AG04450 (cell line): ENCODE measurements around the gene CPLX1. TPM values are rescaled to one million over a fixed set of nuclear protein-coding genes. Genes with fewer than 3 reads are reported as not detected.
"Not testable (repeated sequence)": the region's sequence is repeated elsewhere in the genome, so short reads cannot be mapped to it uniquely, and the experiment has no call there.

Source experiments
- CTCF ChIA-PET: fragments of 300-600, 350-600 bp; formaldehyde crosslinking; extraction: SDS; loops from one replicate; lab custom pipeline; 2022; ENCODE audit warnings: antibody characterized with exemption, inconsistent platforms; lab: Charles Lee
- POLR2A ChIA-PET: fragments of 350-600 bp; formaldehyde crosslinking; extraction: SDS; loops from one replicate; lab custom pipeline; 2021; ENCODE audit warnings: antibody characterized with exemption, inconsistent platforms; lab: Yijun Ruan, JAX
- DNase-seq: peaks from one replicate; pipeline ENCODE4 v3.0.0-alpha.2; 2011; ENCODE audit warnings: low read depth, low spot score
- H3K27ac ChIP-seq: one replicate; pipeline ENCODE4 v1.5.1; 2012; ENCODE audit warnings: low read depth, low read length, control low read depth
- H3K27me3 ChIP-seq: one replicate; pipeline ENCODE4 v1.6.0; 2012; ENCODE audit warnings: low read length; ENCODE audit not compliant: control insufficient read depth, insufficient read depth
- H3K4me3 ChIP-seq: 2 replicates; pipeline ENCODE4 v1.5.1; 2011; ENCODE audit warnings: mild to moderate bottlenecking, low read depth, low read length, control low read depth
- H3K9me3 ChIP-seq: 2 replicates; pipeline ENCODE4 v1.5.1; 2012; ENCODE audit warnings: low read length; ENCODE audit not compliant: control insufficient read depth, insufficient read depth
- polyA plus RNA-seq: library from polyadenylated mRNA; depleted of rRNA; stranded (reverse); fragments of >200 nt; gene quantifications from 2 replicates; pipeline ENCODE4 v1.2.3, GENCODE V29; 2011
- TF ChIP-seq, protein P1 (sequence below): IDR thresholded peaks from 2 replicates; pipeline ENCODE4 v1.5.1; 2011; ENCODE audit warnings: low read depth, low read length, control low read depth, inconsistent platforms

Gene CPLX1
- polyA plus RNA-seq, 1 experiment = not detected

DNA sequence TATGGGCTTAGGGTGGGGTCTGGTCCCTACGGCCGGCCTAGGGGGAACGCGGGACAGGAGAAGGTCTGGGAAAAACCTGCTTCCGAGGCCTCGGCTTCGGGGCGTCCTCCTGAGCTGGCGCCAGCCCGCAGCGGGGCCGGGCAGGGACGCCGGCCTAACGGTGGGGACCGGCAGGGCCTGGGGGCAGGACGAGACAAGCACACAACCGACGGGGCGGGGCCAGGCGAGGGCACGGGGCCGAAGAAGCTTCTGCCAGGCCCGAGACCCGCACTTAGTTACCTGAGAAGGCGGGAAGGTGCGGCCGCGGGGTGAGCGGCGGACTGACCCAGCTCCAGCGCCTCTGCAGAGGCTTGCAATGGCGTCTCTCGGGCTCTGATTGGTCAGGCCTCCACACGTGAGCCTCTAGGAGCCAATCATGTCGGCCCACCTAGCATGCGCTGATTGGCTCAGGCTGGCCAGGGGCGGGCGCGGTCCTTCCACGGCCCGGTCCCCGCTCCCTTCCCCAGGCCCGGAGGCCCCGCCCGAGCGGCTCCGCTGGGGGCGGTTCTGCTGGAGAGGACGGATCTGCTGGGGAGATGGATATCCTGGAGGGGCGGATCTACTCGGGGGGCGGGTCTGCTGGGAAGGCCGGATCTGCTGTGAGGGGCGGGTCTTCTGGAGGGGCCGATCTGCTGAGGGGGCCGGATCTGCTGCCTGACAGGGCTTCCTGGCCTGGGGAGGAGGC, 44.3 kb downstream of the CPLX1 start:
- peak overlapping the region; percentile 93 for H3K27ac ChIP-seq
- TF ChIP-seq, protein P1, sequence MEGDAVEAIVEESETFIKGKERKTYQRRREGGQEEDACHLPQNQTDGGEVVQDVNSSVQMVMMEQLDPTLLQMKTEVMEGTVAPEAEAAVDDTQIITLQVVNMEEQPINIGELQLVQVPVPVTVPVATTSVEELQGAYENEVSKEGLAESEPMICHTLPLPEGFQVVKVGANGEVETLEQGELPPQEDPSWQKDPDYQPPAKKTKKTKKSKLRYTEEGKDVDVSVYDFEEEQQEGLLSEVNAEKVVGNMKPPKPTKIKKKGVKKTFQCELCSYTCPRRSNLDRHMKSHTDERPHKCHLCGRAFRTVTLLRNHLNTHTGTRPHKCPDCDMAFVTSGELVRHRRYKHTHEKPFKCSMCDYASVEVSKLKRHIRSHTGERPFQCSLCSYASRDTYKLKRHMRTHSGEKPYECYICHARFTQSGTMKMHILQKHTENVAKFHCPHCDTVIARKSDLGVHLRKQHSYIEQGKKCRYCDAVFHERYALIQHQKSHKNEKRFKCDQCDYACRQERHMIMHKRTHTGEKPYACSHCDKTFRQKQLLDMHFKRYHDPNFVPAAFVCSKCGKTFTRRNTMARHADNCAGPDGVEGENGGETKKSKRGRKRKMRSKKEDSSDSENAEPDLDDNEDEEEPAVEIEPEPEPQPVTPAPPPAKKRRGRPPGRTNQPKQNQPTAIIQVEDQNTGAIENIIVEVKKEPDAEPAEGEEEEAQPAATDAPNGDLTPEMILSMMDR = no peak
- peak overlapping the region; percentile 84 for H3K4me3 ChIP-seq
- peak; percentile 97 for DNase-seq
- H3K27me3 ChIP-seq = peaks cover 14% of the 10 kb centered on the region
- ChIA-PET POLR2A (interaction anchor here (0.6 to 2.0 kb wide), 6 partner anchors 9 to 150 kb away, joined by 3 to 9 read pairs (median 4); partner anchors contain the start of genes GAK and TMEM175), CTCF (no interaction called here)
- H3K9me3 ChIP-seq = peaks cover 5% of the 10 kb centered on the region; the same call in 1 of the 2 replicates

DNA sequence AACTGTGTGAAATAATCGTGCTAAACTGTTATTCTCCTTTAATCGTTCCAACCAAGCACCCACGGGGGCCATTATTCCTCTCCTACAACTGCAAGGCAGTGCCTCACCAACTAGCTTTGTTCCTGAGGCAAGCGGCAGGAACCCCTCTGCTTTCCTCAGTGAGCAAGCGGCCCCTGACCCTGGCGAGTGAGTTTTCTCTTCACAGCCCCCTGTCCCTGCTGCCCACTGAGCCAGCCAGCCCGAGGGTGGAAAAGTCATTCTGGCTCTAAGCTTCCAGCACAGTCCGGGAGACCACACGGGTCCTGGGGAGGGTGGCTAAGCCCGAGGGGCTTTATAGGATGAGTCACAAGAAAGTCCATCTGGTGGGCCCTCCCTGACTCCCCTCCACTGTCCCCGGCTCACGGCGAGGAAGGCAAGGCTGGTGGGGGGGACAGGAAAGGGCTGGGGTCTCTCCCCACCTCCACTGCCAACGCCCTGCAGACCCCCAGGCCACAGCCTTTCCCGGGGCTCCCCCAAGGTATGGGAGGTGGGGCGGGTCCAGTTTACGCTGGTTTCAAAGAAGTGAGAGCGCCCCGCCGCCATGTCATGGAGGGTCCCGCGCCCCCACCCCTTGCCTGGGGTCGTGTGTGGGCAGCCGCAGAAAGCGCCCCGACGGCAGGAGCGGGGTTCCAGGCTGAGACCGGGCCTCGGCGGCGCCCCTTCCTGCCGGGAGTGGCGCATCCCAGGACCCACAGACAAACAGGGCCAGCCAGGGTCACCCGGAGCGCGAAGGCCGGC, 45.0 kb downstream of the CPLX1 start:
- ChIA-PET POLR2A (interaction anchor here (0.6 to 2.0 kb wide), 5 partner anchors 10 to 151 kb away, joined by 4 to 9 read pairs (median 4); partner anchors contain the start of genes GAK and TMEM175), CTCF (no interaction called here)
- no peak for DNase-seq
- Histone ChIP-seq H3K27me3 (peaks cover 10% of the 10 kb centered on the region), H3K27ac (peak overlapping the region; percentile 75), H3K9me3 (peaks cover 5% of the 10 kb centered on the region; the same call in 1 of the 2 replicates), H3K4me3 (peak overlapping the region; percentile 84)
- TF ChIP-seq, protein P1 = no peak

DNA sequence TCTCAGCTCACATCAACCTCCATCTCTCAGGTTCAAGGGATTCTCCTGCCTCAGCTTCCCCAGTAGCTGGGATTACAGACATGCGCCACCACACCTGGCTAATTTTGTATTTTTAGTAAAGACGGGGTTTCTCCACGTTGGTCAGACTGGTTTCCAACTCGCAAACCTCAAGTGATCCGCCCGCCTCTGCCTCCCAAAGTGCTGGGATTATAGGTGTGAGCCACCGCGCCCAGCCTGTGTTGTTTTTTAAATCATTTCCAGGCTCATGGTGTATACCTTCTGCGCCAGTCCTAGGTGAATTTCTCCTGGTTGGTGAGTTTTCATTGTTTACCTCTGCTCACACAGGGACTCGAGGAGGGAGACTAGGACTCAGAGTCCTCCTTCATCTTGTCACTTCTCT, 45.7 kb downstream of the CPLX1 start:
- peak overlapping the region; percentile 84 for H3K4me3 ChIP-seq
- DNase-seq, POLR2A ChIA-PET, H3K9me3 ChIP-seq, H3K27me3 ChIP-seq, CTCF ChIA-PET, H3K27ac ChIP-seq: not testable (repeated sequence)

DNA sequence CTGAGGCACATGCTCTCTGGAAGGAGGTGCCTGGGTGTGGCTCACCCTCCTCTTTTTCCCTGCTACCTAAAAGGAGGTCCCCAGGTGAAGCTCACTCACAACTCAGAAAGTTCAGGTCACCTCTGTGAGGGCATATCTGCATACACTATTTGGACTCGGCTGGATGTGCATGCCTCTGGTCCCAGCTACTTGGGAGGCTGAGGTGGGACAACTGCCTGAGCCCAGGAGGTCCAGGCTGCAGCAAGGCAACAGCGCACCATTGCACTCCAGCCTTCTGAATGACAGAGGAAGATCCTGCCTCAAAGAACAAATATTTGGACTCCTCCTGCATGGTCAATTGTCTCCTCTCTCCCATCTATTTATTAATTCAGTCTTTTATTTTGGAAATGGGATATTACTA, 46.4 kb downstream of the CPLX1 start:
- TF ChIP-seq, protein P1 = no peak
- H3K27ac ChIP-seq = no peak overlapping the region
- DNase-seq = no peak
- no peak overlapping the region for H3K4me3 ChIP-seq
- ChIA-PET POLR2A (interaction anchor here (0.5 kb wide), 1 partner anchor 66 kb away, joined by 3 read pairs; no protein-coding TSS in a partner anchor), CTCF (interaction anchor here (1.0 kb wide), 1 partner anchor 37 kb away, joined by 3 read pairs; no protein-coding TSS in a partner anchor)
- H3K9me3 ChIP-seq = peaks cover 5% of the 10 kb centered on the region; the same call in 1 of the 2 replicates
- no peaks in the 10 kb centered on the region for H3K27me3 ChIP-seq

DNA sequence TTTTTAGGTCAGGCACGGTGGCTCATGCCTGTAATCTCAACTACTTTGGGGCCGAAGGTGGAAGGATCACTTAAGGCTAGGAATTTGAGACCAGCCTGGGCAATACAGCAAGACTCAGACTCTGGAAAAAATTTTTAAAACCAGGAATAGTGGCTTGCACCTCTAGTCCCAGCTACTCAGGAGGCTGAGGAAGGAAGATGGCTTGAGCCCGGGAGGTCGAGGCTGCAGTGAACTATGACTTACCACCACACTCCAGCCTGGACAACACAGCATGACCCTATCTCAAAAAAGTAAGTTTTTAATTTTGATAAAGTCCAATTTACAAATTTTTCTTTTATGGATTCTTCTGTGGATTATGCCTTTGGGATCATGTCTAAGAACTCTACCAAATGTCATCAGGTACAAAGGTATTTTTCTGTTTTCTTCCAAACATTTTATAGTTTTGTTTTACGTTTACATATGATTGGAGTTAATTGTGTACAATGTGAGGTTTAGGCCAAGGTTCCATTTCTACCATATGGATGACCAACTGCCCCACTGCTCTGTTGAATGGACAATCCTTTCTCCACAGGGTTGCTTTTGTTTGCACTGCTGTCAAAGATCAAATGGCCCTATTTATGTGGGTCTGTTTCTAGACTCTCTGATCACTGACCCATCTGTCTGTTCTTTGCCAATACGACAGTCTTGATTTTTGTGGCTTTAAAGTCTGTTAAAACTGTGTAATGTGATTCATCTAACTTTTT, 48.2 kb downstream of the CPLX1 start:
- Histone ChIP-seq H3K4me3 (no peak overlapping the region), H3K27ac (no peak overlapping the region), H3K9me3 (peaks cover 5% of the 10 kb centered on the region; the same call in 1 of the 2 replicates), H3K27me3 (no peaks in the 10 kb centered on the region)
- no peak for DNase-seq
- ChIA-PET POLR2A (no interaction called here), CTCF (interaction anchor here (1.2 kb wide), 1 partner anchor 36 kb away, joined by 5 read pairs; no protein-coding TSS in a partner anchor)
- TF ChIP-seq, protein P1 = no peak
